Tongue (tissue), 2 donors: Measurements from ENCODE around the gene FGR. TPM values are rescaled to one million over a fixed set of nuclear protein-coding genes. Genes with fewer than 3 reads are reported as not detected.
A peak's percentile ranks its signal among the peaks of the same experiment; 100 is the strongest.
"Not testable (repeated sequence)": the region's sequence is repeated elsewhere in the genome, so short reads cannot be mapped to it uniquely, and the experiment has no call there.

Experiments
- DNase-seq: peaks from one replicate; pipeline ENCODE4 v3.0.0-alpha.2; 2015
- total RNA-seq: library from RNA; depleted of rRNA; stranded (reverse); fragments of >200 nt; gene quantifications from one replicate; pipeline ENCODE4 v1.2.3, GENCODE V29; 2014

FGR gene
- total RNA-seq = 6.6 TPM

- no peak for DNase-seq
Measured at GRCh38 chr1:27634985-27635367, at the start of gene FGR. Gene FGR (minus strand): TSS chr1:27635185. CDS start chr1:27623916, 11,269 bp downstream.

- DNase-seq = no peak
Measured at GRCh38 chr1:27684176-27684575, 49.2 kb upstream of the FGR start.

- DNase-seq = no peak
Measured at GRCh38 chr1:27682351-27682944, 47.5 kb upstream of the FGR start.

DNA sequence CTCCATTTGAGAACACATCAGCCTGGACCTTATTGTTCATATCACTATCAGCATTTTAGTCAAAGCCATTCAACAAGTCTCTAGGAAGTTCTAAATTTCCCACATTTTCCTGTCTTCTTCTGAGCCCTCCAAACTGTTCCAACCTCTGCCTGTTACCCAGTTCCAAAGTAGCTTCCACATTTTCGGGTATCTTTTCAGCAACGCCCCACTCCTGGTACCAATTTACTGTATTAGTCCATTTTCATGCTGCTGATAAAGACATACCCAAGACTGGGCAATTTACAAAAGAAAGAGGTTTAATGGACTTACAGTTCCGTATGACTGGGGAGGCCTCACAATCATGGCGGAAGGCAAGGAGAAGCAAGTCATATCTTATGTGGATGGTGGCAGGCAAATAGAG is 46.6 kb upstream of the FGR start:
- not testable (repeated sequence) for DNase-seq

GRCh38 chr1:27680225-27680791 is 45.3 kb upstream of the FGR start:
- DNase-seq = not testable (repeated sequence)

DNA sequence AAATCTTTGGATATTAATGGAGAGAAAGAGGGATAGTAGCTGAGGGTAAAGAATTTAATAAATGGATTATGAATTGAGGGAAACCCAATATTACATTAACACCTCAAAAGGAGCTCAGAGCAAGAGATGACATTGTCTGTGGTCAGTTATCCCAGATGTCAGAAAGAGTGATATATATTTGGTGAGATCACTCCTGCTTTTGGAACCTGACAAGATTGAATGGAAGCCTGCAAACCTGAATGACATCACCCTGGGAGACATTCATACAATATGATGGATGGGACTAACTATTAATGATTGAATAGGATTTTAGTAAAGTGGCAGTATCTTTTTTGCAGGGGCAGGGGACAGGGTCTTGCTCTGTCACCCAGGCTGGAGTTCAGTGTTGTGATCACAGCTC is 43.8 kb upstream of the FGR start:
- no peak for DNase-seq

- DNase-seq = no peak
Measured at GRCh38 chr1:27676410-27676809, 41.4 kb upstream of the FGR start.

DNA sequence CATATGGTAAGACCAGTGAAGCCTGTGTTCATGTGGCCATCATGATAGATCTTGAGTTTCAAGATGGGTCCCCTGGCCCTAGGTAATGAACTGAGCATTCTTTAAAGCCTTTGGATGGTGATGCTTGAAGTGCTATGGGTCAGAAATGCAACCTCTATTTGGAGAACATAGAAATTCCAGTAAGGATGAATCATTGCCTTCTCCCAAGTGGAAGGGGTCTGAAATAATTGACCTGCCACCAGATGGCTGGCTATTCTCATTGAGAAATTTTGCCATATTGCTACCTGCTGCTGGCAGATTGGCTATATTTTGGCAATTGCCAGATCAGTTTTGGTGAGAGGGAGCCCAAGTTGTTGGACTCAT is 37.7 kb upstream of the FGR start:
- no peak for DNase-seq

DNA sequence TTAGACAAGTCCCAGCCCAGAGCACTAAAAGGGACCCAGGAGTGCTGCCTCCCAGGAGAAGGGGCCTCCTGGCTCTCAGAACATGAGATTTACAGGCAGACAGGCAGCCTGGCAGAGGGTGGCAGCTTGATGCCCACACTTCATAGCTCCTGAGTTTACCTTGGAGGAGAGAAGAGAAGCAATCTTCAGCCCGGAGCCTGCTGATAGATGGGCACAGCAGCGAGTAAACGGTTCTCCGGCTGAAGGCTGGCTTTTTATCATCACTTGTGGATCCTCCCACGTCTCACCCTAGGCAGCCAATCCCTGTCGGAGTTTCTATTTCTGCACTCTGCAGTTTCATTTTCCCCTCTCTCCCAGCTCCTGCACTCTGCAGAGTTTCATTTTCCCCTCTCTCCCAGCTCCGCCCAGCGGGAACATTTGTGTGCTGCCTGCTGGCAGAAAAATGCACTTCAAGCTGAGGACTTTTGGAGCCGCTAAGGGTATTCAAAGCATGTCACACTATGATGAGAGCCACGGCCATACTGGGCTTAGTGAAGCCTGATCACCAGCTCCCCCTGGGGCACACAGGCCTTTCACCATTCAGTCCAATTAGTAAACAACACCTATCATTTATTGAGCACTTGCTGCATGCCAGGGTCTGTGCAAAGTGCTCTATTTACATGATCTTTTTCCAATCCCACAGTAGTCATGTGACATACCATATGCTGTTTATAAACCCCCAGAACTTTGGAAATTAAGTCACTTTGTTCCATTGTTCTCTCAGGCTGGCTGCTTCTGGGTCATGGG is 37.2 kb upstream of the FGR start, which contains the start of gene IFI6:
Gene IFI6 (minus strand): TSS at position 229 of the 786 bp plus-strand sequence. CDS start 2,878 bp downstream, outside the sequence.
- peak; percentile 98 for DNase-seq

GRCh38 chr1:27669876-27670275 is 34.9 kb upstream of the FGR start:
- DNase-seq = no peak

- peak; percentile 78 for DNase-seq
Measured at GRCh38 chr1:27668808-27669723, 34.1 kb upstream of the FGR start.

DNA sequence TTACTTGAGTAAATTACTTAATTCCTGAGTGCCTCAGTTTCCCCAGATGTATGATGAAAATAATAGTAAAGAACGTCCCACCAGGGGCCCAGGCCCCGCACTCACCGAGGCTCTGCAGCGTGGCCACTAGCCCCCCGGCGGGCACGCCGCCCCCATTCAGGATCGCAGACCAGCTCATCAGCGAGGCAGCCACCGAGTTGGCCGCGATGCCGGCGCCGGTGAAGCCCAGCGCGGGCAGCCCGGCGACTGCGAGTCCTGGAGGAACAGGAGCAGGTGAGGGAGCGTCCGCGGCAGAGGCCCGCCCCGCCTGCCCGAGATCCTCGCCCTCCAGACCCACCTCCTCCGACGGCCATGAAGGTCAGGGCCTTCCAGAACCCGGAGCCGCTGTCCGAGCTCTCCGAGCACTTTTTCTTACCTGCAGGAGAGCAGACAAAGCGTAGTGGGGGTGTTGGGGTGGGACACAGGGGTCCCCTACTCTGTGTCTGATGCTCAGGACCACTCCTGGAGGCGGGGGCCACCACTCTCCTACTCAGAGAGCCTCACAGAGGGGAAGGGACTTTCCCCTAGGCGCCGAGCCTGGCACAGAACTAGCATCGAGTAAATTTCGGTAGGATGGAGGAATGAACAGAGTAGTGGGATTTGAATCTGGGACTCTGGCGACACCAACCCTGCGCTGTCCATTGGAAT is 33.3 kb upstream of the FGR start:
- no peak for DNase-seq

DNA sequence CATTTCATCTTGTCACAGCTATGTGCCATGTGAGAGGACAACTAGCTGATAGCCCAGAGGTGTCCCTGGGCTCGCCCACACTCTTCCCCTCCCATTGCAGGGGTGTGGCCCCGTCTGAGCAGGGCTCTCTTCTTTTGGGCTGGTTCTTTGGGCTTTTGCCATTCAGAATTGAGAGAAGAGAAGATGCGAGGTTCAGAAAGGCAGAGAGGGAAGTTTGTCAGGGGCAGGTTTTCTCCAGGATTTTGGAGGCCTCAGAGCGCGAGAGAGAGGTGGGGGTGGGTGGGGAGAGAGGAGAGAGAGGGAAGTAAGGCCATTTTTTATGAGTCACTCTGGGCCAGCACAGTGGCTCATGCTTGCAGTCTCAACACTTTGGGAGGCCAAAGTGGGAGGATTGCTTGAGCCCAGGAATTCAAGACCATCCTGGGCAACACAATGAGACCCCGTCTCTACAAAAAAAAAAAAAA is 31.8 kb upstream of the FGR start:
- DNase-seq = no peak

DNA sequence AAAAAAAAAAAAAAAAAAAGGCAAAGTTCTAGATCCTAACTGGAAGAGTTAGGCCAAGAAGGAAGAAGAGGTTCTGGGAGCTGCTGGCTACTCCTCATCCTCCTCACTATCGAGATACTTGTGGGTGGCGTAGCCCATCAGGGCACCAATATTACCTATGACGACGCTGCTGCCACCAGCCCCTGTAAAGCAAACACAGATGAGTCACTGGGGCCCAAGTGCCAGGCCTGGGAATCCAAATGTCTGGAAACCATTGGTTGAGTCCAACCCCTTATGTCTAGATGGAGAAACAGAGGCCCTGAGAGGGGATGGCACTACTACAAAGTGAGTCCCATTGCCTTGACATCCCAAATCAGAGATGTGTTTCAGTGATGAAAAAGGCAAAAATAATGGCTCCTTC is 31.3 kb upstream of the FGR start:
- no peak for DNase-seq

DNA sequence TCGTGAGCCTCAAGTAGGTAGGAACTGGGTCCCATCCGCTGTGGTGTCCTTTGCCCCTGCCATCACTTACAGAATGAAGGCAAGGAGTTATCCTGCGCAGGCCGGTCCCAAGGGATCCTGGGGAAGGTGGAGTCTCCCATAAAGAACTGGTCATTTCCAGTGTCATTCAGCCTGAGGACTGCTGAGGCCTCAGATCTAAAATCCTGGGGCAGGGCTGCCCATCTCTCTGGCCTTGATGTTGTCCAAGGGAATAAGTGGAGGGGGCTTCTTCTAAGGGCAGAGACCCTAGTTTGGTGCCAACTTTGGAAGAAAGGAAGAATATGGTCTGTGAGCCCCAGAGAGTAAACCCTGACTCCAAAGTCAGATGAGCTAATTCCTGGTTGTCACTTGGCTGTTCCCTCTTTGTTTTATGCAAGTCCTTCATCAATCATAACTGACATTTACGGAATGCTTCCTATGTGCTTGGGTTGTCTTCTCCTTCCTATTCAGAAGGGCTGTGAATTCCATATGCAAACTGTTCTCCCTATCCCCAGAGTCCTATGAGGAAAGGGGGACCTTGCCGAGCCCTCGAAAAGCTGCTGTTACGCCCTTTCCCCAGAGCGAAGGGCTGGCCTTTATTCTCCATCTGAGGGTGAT is 30.1 kb upstream of the FGR start:
- DNase-seq = no peak

DNA sequence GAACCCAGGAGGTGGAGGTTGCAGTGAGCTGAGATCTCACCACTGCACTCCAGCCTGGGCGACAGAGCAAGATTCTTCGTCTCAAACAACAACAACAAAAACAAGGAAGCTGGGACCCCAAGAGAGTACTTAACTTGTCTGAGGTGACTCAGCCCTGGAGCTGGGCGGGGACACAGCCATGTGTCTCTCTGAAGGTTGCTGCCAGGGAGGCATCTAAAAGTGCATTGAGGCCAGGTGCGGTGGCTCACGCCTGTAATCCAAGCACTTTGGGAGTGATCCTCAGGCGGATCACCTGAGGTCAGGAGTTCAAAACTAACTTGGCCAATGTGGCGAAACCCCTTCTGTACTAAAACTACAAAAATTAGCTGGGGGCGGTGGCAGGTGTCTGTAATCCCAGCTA is 29.3 kb upstream of the FGR start:
- DNase-seq = no peak

- DNase-seq = peak; percentile 95
Measured at GRCh38 chr1:27662707-27663393, 27.9 kb upstream of the FGR start.

- no peak for DNase-seq
Measured at GRCh38 chr1:27662261-27662660, 27.3 kb upstream of the FGR start.

DNA sequence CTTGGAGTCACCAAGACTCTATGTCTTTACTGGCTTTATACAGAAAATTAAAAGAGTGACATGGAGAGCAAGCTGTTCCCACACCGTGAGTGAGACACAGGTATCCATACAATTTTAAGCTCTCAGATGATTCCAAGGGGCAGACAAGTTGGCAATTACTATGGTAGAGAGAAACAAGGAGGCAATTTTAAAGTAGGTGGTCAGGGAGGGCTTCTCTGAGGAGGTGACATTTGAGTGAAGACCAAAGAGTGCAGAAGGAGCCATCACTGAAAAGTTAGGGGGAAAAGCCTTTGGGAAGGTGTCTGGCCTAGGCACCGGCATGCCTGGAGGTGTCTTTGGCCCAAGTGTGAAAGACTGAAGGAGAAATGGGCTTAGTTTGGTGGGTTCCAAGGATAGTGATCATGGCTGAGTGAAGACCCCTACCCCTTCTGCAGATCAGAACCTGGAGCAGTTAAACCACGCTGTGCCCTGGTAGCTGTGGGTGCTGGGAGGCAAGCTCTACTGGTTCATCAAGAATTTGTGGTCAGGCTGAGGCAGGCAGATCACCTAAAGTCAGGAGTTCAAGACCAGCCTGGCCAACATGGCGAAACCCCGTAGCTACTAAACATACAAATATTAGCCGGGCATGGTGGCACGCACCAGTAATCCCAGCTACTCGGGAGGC is 26.6 kb upstream of the FGR start:
- no peak for DNase-seq

DNA sequence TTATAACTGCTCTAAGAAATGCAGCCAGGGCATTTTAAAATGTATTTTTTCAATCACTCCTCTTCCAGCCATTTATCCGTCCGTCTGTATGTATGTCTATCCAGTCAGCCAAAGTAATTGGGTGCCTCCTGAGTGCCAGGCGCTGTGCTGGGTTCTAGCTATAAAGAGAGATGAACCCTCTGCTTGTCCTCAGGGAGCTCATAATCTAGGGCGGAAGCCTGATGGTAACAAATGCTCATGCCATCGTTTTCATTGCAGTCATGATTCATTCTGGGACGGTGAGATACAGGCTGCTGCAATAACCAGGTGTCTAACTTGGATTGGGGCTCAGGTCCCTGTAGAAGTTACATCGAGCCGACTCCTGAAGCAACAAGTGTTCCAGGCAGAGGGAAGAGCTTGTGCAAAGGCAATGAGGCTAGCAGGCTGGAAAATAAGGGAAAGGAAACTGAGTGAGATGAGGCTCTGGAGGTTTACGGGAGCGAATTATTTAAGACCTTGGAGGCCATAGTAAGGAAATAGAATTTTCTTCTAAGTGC is 25.4 kb upstream of the FGR start:
- DNase-seq = no peak
